MM.1S (cell line): ENCODE results near the gene LNX1.

Experiments used
- CTCF ChIP-seq: fragments of 300-600 bp; sonication (generic); IDR thresholded peaks from 2 replicates; pipeline ENCODE4 v1.5.1; 2016; ENCODE audit warnings: antibody characterized with exemption, low read length, mixed read lengths
- EZH2 ChIP-seq: fragments of 300-600 bp; sonication (generic); optimal IDR thresholded peaks from 2 replicates; pipeline ENCODE3; 2017; ENCODE audit warnings: low read depth, mild to moderate bottlenecking, antibody characterized with exemption, low read length, mixed read lengths

DNA sequence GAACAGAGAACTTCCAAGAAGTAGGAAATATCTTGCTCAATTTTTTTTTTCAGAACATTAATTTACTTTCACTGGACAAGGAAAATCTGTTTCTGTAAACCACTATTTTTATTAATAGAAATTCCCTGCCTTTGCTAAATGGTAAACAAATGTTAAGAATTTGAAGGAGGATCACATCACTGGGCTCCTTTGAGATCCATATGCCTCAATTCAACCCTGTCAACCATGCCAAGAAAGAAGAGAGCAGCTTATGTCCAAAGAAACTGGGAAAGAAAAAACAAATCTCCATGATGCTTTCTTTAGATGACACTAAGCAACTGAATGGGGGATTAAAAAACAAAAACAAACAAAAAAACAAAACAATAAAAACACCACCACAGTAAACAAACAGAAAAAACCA is 47.7 kb downstream of the LNX1 start:
- TF ChIP-seq EZH2 (no peak), CTCF (no peak)
